HG02885 (cell line): ENCODE results near the gene ARHGEF5.

ENCODE experiments used
- ATAC-seq: cut with Tn5 transposase; IDR thresholded peaks from one replicate; pipeline ENCODE4 v1.9.1; 2021; ENCODE audit warnings: mild to moderate bottlenecking; ENCODE audit not compliant: unreplicated experiment, poor library complexity

ARHGEF5 gene

DNA sequence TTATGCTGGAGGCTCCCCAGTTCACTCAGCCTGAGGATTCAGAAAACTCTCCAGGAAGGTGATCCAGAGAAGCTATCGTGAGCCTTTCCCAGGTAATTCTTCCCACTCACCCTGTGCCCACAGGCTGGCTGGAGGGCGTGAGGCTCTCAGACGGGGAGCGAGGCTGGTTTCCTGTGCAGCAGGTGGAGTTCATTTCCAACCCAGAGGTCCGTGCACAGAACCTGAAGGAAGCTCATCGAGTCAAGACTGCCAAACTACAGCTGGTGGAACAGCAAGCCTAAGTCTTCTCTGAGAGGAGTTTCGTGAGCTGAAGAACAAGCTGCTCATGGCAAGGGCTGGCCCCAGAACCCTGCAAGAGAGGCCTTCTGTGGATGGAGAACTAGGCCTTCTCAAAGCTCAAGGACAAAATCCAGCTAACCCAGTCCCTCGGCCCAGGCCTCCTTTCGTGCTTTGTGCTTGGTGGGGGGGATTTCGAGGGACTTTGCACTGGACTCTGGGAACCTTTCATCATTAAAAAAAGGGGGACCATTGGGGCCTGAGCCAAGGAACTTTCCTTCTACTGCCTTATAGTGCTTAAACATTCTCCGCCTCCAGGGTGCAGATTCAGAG is 24.7 kb downstream of the ARHGEF5 start:
- no peak for ATAC-seq

DNA sequence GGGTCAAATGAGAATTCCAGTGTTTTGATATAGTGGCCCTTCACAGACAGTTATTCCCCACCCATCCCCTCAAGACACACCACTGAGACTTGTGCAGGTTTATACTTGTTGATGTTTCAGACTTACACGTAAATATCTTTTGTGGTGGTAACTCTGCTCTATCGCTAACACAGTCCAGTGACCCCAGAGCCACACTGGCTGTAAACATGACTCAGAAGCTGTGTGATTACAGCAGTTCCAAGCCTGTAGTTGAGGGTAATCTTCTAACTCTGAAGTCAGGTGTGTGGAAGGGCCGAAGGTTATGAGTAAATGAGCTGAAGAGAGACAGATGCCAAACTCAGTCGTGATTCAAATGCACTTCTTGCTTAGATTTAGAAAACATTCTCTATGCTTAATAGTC is 28.9 kb downstream of the ARHGEF5 start:
- peak; percentile 96 for ATAC-seq

DNA sequence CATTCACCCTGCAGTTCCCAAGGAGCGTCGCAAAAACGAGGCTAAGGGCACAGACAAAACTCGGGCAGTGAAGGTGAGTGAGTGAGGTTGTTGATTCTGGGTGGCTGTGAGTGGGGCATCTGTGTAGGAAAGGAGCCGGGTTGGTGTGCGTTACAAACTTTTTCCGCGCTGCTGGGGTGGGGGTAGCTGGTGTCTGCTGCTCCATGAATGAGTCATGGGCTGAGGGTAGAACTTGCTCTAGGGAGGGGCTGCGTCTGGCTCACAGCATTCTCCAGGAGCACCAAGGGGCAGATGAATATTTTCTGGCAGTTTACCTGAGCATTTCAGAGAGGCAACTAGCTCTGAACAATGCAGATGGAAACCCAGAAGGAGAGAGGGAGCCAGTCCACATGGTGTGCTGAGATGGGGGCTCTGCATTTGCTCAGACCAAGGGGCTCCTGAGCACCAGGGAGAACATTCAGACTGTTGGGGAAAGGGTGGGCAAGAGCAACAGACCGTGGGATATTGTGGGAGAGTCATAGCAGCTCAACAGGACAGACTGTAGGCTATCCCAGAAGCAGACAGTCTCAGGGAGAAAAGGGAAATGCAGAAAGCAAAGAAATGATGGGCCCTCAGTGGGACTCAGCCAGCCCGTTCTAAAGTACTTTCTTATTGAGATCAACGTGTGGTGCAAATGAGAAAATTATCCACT is 29.5 kb downstream of the ARHGEF5 start:
- peak; percentile 44 for ATAC-seq

DNA sequence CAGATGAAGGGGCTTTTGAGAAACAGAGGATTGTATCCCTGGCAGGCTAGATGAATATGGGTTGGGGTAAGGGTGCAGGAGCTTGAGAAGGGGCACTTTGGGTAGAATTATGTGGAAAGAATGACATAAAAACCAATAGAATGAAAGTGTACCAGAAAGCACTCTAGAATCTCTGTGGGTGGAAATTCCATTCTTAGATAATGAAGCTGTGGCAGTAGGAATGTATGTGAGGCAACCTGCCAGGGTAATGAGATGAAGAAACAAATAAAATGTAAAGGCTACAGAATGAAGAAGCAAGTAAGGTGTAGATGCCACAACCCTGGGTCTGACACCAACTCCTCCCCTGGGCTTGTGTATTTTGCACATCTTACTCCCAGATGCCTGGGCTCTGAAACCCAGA is 31.5 kb downstream of the ARHGEF5 start:
- no peak for ATAC-seq

DNA sequence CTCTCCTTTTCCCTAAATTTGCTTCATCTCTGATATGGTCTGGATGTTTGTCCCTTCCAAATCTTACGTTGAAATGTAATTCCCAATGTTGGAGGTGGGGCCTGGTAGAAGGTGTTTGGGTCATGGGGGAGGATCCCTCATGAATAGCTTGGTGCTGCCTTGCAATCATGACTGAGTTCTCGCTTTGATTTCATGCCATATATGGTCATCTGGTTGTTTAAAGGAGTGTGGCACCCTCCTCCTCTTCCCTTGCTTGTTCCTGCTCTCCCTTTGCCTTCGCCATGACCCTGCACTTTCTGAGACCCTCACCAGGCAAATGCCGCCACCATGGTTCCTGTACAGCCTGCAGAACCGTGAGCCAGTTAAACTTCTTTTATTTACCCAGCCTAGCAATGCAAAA is 33.7 kb downstream of the ARHGEF5 start:
- no peak for ATAC-seq

DNA sequence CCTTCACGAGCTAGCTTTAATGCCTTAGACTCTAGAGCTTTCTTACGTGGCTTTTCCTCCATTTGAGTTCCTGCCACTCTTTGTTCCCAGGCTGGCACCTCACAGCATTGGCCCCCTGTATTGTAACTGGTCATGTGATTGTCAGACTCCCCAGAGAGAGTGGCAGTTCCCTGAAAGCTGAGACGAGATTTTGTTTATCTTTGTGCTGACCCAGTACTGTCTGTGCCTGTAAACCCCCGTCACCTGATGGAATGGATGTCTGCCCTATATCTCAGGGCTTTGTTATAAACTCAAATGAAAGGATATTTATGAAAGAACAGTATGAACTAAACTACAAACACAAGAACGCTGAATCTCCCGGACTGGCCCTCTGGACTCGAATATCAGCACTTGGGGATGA is 35.3 kb downstream of the ARHGEF5 start:
- no peak for ATAC-seq

DNA sequence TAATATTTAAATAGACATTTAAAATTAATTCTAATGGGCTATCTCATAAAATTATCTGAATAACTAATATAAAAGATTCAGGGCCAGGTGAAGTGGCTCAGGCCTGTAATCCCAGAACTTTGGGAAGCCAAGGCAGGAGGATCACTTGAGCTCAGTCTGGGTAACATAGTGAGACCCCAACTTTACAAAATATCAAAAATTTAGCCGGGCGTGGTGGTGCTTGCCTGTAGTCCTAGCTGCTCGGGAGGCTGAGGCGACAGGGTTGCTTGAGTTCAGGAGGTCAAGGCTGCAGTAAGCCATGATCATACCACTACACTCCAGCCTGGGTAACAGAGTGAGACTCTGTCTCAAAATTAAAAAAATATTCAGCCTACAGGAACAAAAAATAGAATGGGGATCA is 35.8 kb downstream of the ARHGEF5 start:
- no peak for ATAC-seq

DNA sequence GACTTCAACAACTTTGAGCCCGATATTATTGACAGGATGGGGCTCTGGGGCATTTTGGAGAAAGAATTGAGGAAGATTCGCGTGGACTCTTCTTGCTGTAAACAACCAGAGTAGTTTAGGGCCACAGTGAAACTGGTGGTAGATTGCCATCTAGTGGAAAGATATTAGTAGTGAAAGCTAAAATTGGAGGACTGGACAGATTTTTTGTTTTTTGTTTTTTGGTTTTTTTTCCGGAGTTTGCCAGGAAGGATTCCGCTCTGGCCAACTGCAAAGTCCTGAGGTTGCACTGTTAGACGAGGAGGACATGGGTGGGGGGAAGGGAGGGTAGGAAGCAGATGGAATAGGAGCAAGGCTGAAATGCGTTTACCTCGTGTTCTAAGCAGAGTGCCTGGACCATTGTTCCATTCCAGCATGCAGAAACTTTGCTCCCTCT is 36.6 kb downstream of the ARHGEF5 start:
- ATAC-seq, result peak; percentile 79

DNA sequence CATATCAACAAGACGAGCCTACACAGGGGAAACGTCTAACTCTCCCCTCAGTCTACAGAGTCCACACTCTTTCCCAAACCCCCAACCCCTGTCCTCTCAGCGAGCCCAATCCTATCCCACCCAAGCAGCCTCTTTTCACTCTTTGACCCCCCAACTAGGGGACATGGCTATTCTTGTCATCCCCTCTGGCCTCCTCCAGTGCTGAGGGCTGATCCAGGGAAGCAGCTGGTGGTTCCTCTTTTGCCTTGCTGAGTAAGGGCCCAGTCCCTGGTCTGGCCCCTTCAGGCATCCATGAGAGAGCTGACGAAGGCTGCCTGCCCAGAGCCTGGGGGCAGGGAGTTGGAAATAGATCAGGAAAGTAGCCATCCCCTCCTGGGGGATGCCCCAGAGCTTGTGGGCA is 41.9 kb downstream of the ARHGEF5 start:
- ATAC-seq, result no peak

DNA sequence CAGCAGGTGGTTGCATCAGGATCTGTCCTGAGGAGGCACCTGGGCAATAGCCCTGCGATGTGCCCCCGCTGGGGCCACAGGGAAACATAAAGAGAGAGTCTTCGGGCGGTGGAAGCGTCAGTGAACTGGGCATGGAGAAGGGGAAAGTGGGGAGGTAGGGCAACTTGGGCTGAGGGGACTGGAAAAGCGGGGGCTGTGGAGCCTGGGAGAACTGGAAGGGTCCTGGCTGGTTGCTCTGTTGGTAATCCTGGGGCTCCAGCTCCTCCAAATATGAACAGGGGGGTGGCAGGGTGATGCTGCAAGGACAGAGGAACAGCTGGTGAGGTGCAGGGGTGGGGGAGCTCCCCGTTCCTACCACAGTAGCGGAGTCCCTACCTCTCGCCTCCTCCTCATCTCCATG is 43.1 kb downstream of the ARHGEF5 start:
- no peak for ATAC-seq

DNA sequence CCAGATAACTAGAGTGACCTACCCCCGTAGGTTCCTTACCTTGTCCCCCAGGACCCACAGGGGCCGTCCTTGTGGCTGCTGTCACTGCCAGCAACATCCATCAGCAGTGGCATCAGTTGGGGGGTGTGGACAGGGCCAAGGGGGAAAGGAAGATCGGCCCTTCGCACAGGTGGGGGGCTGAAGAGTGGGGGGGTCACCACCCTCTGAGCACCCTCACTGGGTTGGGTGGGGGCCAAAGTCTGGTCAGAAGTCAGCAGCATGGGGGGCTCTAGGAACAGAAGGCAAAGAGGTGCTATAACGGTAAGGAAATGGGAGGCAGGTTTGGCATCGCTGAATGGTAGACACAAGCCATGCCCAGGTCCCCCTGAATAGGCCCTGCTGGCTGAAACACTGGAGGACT is 43.7 kb downstream of the ARHGEF5 start:
- ATAC-seq, result no peak

DNA sequence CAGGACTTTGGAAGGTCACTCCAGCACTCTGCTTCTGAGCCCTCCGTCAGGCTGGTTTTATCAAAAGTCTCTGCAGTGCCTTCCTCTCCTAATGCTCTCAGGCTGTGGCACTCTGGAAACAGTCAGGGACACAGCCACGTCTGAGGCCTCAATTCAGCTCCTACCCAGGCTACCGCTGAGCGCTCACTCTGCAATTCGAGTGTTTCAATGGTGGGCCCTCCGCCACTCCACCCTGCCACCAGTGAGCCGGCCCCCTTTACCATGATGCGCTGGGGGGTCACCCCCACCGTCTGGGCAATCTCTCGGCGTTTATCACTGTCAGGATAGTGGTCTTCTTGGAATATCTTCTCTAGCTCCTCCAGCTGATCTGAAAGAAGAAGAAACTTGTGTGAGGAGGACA is 44.7 kb downstream of the ARHGEF5 start:
- ATAC-seq, result no peak

DNA sequence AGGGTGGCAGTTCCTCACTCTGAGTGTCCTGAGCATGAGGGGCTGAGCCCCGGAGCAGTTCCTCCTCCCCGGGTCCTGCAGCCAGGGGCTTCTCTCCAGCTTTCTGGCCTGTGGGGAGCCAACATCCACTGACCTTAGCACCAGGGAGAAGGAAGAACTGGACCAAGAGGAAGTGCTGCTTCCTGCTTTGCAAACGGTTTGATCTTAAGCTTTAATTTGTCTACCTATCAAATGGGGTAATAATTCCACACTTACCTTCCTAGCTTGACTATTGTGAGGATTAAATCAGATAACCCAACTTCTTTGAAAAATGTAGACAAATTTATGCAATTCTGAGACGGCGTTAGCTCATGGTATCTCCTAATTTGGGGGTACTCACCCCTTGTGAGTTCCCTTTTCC is 46.3 kb downstream of the ARHGEF5 start:
- no peak for ATAC-seq

DNA sequence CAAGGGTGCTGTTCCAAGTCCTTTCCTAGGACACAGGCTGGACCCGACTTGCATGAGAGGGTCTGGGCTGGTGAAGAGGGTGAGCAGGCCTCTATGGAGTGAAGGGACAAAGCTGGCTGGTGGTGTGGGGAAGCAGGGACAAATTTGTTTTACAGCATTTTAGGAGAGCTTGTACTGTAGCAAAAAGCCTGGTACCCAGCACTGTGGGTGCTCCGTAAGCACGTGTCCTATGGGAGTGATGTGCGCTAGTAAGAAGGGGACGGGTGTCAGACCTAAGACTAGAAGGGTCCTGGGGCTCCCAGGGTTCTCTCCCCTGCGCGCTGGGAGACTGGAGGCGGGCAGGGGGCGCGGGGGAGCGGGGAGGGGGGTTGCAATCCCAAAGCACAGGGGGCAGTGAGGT is 47.9 kb downstream of the ARHGEF5 start:
- no peak for ATAC-seq

DNA sequence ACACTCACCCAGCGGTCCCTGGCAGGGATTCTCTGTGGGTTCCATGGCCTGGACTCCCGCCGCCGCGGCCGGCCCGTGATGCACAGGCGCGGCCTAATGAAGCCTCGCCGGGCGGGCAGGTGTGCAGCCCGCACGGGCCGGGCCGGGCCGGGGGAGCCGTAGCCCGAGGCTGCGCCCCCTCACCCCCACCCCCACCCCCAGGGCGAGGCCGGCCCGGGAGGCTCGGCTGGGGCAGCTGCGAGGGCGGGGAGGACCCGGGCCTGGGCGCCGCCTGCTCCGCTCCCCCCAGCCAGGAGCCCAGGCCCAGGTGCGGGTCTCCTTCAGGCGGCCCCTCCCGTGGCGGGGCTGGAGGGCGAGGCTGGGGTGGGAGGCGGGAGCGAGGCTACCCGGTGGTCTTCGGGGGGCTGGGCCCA is 48.5 kb downstream of the ARHGEF5 start, which contains the start of gene NOBOX:
TSS of gene NOBOX (minus strand) at position 45 of the 413 bp plus-strand sequence.
- no peak for ATAC-seq

DNA sequence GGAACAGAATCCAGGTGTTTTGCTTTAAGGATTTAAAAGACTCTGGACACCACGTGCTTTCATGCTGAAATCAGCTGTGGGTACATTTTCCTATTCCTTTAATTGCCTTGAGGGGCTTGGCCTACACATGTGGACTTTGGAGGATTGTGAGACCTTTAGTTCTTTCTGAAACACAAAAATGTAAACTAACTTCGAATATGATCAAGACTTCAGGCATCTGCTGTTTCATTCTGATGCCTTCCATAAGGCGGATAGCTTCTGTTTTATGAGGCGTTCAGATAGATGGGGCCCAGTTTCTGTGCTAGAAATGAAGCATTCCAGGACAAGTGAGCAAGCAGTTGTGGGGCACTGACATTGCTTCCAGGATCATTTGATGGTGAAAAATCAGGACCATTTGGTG is 49.7 kb downstream of the ARHGEF5 start:
- no peak for ATAC-seq

DNA sequence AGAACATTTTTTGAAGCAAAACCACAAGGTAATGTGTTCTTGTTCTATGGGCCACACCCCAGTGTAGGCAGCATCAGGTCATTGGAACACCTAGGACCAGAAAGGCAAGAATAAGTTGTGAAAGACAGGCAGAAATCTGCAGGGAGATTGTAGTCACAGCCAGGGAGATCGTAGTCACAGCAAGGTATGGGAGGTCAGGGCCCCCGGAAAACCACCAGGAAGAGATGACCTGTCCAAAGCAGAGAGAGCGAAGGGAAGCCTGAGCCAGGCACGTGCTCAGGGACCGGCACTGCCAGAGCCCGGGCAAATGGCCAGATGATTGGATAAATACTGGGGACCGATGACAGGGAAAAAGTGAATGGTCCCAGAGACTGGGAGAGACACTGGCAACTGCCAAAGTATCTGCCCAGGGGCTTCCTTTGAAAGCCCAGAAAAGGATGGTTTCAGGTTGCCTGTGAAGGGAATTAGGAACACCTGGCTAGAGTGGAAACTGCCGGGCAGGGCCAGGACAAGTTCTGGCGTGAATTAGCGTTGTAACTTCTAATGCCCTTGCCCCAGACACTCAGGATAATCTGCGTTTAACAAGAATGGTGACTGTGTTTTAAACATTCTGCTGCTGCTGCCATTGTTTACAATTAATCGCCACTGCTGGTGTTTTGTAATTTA is 52.2 kb downstream of the ARHGEF5 start:
- no peak for ATAC-seq

DNA sequence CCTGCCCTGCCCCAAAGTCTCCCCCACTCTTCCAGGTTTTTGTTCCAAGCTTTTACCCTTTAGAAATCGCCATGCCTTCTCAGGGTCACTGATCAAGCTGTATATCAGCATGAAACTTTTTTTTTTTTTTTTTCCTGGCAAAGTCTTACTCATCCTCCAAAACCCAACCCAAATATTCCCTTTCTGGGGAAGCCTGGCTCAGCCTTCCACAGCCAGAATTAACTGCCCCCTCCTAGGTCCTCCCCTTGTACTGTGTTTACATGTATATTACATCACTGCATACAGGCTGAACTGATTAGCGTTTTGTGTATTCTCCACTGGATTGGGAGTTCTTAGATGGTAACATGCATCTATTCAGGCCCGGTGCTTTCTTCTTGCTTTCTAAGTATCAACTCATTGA is 52.9 kb downstream of the ARHGEF5 start:
- ATAC-seq, result no peak

DNA sequence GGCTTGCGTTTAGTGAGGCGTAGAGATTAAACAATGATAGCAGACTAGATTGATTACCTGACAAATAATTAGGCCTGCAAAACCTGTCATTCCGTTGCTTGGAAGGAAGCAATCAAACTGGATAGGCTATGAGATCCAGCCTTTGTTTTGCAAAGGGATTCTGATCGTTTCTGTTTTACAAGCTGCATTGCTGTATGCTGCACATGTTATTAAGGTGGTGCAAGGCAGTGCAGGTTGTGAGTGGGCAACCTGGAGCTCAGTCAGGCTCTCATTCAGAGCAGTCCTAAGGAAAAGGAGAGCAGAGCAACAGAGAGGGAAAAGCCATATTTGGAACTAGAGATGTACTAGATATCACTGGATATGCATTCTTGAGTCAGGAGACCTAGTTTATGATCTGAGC is 55.2 kb downstream of the ARHGEF5 start:
- ATAC-seq, result no peak

DNA sequence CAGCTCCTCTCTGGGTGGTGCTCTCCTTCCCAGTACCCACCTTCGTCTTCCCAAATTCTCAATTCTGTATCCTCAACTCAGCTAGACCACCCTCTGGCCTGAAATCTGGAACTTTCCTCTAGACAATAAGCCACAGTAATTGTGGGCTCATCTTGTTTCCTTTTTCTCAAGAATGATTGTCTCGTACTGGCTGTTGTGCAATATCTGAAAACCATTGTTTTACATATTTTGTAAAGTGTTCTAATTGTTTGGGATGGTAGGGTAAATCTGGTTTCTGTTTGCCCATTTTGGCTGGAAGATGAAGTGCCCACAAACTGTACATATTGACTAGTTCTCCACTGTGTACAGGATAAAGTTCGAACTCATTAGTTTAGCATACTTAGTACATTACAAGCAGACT is 59.6 kb downstream of the ARHGEF5 start:
- no peak for ATAC-seq

DNA sequence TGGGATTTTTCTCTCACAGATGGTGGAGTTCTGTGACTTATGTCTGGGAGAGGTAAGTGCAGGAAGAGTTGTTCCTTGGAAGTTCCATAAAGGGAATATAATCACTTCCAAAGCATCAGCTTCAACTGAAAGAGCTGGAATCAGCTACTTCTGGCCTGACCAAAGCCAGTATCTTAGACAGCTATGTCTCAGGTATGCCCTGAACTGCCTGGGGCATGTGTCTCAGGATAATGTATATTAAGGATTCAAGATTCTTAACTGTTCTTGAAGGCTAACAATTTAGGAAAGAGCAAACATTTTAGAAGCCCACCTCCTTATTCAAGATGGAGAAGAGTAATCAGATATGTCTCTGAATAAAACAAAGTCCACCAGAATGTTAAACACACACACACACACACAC is 60.7 kb downstream of the ARHGEF5 start:
- no peak for ATAC-seq

DNA sequence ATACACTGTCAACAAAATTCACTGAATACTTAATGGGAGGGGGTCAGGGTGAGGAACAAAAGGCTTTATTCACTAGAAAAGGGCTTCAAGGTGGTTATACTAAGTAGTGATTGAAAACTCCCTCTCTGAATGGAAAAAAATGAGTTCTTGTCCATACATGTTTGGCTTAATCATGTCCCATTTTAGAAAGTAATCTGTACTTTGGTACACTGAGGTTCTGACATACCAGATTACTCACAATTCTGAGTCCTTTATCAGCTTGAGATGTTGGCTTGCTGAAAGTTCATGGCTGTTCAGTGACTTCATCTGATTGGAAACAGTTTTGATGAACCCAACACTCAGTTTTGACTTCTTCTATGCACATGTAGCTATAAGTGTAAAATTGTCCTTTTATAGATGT is 61.1 kb downstream of the ARHGEF5 start:
- ATAC-seq, result no peak
